Raji (cell line): Measurements from ENCODE around the gene CTIF.

Experiments used
- POLR2A ChIP-seq: IDR thresholded peaks from 2 replicates; pipeline ENCODE4 v1.6.1; 2011; ENCODE audit warnings: low read depth, low read length, control low read depth; ENCODE audit not compliant: insufficient read depth

The CTIF gene

DNA sequence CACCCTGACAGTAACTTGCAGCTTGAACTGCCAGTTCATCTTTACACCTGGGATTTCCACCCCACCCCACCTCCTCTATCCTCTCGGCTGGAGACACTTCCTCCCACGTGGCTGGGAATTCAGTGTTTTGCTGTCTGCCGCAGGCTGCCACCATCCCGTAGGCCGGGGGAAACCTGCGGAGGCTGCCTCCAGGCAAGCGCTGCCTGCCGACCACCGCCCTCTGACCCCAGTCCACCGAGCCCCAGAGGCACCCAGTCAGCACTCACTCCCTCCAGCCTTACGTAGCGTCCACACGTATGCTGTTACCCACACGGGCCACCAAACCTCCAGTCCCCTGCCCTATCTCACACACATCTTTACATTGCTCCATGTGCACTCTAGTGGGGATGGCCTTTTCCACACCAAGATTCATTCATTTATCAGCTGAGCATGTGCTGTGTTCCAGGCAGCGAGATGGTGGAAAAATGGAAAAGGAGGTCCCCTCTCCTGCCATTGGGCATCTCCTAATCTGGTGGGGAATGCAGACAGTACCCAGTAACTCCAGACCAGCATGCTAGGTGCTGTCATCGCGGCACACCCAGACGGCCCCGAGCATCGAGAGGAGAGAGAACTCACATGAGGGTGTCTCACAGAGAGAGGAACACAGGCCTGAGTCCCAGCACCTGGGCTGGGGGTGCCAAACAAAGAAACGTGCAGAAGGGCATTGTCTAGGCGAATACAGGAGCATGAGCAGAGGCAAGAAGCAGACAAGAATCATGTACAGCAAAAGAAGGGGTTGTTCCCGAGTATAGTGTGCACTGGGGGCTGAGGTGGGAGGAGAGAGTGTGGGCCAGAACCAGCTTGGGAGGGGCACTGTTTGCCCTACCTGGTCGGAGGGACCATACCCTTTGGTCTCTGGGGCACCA is 245.0 kb downstream of the CTIF start:
- TF ChIP-seq POLR2A, result no peak

DNA sequence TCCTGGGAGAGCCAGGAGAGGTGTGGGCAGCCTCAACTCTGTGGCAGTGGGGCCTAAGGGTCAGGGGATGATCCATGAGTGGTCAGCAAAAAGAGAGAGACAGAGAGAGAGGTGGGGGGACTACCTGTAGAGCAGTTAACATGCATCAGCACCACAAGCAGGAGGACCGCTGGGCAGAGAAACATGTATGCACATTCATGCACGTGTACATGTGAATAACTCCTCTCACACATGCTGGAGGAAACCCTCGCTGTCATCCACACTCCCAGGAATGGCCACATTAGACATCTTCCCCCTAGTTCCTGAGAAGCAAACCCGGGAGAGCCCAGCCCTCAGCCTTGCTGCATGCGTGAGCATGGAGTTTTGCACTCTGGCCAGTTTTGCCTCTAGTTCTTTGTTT is 245.8 kb downstream of the CTIF start:
- TF ChIP-seq POLR2A, result no peak

DNA sequence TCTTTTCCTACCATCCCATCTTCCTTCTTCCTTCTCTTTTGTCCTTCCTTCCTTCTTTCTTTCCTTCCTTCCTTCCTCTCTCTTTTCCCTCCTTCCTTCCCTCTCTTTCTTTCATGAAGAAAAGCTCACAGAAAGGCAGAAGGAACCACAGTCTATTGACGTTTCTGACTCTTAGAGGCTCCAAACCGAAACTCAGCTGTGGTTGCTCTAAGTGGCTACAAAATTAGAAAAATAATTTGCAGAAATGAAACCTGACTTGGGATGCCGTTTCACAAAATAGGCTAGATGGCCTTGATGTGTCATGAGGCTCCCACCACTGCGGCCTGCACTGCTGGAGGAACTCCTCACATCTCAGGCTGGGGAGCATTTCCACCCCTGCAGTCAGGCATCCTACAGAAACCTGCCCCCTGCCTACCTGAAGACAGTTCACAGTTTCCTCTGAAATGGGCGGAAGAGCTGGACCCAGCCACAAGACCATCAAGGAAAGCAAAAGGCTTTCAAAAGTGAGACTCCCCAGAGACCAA is 246.3 kb downstream of the CTIF start:
- no peak for TF ChIP-seq POLR2A

DNA sequence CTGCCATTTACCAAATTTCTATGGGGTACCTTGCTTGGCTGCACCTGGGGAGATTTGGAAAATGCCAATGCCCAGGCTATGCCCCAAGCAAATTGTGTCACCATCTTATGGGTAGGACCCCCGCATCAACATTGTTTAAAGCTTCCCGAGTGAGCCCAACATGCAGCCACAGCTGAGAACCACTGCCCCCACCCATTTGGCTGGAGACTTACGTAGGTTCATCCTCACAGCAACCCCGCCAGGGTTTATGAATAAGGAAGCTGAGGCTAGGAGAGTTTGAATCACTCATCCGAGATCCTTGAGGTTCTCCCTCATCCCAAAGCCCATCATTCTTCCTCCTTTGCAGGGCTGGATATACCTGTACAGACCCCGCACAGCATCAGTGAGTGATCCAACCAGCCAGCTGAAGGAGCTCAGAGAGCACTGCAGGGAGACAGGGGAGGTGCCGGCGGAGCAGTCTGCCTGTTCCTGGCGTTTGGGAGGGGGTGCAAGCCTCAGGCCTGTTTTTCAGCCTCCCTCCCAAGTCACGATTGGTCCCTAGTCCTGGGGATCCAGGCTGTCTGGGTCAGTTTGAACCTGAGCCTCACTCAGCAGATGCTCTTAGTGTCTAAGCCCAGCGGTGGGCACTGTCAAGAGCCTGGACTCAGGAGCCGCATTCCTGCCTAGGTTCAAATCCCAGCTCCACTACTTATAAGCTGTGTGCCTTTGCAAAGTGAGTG is 247.1 kb downstream of the CTIF start:
- no peak for TF ChIP-seq POLR2A

DNA sequence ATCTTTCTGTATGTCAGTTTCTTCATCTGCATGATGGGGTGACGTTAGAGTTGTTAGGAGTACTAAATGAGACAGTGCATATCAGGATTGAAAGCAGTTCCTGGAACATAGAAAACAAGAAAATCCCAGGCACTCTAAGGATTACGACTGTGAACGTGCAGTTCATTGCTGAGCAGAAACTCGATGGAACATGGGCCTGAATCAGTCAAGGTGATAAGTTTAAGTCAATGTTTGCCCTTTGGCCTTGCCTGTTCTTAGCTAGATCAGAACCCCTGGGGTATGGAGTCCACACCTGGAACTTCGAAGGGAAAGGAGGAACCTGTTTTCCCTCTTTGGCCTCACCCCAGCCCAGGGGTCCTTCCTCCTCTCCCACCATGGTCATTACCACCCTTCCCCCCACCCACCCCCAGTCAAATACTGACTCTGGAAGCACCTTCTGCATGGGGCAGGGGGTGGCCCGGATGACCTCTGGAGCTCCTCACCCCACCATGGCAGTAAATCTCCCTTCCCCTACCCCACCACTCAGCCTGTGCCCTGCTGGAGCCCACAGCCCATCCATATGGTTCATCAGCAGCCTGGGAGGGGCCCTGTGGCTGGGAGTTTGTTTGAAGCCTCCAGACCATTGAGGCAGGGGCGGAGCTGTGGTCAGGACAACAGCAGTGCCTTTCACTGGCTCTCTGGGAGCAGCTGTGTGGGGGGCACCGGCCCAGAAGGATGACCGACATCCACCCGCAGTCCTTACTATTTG is 247.8 kb downstream of the CTIF start:
- no peak for TF ChIP-seq POLR2A

DNA sequence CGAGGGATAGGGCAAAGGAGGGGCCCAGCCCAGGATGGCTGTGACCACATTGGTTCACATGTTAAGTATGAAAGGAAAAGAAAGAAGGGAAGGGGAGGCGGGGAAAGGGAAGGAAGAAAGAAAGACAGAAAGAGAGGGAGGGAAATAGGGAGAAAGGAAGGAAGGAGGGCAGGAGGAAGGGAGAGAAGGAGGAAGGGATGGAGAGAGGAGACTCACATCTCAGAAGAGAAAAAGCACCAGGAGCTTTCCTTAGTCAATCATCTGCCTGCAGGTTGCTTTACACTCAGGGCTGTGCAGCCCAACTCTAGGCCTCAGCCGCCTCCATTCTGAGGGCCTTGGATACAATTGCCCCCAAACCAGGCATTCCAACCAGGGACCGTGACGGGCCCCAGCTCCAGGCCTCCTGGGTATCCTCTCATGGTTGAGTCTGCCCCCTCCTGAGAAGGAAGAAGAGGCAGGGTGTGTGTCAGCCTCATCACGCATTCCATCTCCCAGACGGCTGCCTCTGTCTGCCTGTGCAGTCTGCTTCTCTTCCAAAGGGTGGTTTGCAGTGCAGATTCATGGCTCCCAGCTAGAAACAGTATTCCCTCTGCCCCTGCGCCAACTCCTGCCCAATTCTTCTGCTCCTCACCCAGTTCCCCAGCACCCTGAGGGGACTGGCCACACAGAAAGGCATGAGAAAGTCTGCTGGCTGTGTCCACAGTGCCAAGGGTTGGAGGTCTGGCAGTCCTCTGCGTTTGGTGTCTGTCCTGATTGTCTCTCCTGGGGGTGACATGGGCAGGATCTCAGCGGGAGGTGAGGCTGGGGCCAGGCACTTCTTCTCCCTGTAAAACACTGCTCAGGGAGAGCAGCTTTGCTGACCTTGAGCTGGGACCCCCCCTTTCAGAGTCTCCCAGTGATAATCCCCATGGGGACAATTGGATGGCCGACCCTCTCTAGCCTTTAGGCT is 248.6 kb downstream of the CTIF start:
- TF ChIP-seq POLR2A, result no peak

DNA sequence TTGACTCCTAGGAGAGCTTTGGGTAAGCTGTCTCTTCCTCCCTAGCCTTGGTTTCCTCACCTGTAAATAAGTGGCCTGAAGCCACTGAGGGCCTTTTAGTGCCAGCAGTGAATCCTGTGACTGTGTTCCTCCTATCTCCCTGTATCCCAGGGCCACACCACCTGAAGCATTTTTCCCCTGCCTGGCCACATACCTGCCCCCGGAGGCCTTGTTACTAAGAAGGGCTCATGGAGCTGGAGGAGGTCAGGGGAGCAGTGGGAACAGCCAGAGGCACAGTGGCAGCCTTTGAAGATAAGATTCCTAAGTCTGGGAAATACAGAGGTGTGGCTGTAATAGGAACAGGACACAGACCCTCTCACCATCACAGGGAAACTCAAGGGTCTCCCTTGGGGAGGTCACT is 249.5 kb downstream of the CTIF start:
- TF ChIP-seq POLR2A, result no peak

DNA sequence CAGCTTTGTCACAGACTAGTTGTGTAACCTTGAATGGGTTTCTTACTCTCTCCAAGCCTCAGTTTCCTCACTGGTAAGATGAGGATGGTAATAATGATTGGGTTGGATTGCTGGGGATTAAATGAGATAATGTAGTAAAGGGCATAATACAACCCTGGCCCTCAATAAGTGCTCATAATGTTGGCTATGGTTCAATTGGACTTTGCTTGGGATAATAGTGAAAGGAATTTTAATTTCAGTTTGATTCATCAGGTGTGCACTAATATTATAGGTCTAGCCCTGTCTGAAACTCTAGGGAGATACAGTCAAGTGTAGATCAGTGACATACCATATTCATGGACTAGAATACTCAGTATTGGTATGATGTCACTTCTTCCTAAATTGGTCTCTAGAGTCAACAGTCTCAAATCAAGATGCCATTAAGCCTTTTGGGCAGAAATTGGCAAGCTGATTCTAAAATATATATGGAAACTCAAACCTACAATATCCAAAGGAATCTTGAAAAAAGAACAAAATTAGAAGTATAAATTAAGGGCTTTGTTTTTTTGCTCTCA is 250.5 kb downstream of the CTIF start:
- TF ChIP-seq POLR2A, result no peak

DNA sequence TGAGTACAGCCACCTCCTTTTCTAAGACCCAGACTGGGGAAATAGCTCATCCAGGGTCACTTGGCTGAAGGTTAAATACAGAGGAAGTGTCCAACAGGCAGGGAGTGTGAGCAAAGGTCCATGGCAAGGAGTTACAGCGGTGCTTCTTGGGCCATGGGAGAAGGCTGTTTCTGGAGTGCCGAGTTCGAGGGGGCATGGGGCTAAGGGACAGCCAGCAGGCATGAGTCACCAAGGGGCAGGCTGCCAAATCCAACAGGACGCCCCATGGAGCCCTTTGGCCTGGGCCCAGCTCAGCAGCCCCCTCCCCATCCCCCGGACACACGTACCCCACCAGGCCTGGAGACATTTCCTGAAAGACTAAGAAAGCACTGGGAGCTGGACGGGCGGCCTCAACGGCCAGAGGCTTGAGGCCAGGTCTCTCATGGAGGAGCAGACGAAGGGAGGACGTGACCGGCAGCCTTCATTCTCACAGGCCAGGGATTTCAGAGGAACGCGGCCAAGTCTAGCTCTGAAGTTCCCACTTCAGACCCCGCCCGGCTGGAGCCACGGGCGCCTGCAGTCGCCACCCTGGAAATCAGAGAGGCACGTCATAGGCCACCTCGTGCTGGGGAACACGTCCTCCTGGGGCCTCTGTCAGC is 251.5 kb downstream of the CTIF start:
- TF ChIP-seq POLR2A, result no peak

DNA sequence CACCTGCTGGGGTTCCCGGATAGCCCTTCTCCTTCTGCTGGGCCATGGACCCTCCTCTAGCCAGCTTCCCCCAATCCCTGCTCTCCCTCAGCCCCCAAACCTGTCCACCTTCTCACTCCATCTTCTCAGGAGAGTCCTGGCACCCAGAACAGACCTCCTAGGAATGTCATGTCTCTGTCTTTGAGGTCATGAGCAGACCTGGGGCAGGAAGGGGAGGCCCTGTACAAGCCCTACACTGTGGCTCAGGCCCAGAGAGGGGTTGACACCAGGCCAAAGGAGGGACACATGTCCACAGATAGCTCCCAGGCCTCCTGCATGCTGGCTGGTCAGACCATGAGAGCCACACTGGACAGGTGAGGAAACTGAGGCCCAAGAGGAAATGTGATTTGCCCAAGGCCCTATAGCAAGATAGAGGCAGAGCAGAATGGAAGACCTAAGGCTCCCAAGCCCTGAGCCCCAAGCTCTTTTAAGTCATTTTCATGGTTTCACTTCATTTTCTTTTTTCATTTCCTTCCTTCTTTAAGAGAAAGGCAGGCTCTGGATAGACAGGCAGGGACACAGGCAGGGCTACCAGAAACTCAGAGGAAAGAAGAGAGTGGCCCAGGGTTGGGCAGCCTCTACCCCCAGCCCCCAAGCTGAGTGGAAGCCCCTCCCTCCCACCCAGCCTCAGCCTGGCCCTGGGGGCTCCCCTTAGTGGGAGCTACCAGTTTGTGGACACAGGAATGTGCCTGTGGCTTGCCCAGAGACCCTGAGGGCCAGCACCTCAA is 252.2 kb downstream of the CTIF start:
- no peak for TF ChIP-seq POLR2A

DNA sequence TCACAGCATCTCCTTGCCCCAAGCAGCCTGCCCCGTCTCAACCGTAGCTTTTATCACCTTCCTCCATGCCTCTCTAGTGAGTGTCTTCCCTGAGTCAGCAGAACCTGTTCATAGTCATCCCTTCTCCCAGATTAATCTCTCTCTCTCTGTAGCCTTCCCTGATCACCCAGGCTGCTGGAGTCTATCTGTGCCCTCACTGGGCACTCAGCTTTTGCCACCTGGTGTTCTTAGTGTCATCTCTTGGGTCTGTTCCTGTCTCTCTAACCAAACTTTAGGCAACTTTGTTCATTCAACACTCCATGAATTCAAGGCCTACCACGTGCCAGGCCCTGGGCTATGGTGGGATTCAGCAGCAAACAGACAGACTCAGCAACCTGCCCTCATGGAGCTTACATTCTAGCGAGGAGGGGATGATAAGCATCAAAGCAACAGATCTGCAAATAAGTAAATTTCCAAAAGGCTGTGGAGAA is 252.8 kb downstream of the CTIF start:
- TF ChIP-seq POLR2A, result no peak

DNA sequence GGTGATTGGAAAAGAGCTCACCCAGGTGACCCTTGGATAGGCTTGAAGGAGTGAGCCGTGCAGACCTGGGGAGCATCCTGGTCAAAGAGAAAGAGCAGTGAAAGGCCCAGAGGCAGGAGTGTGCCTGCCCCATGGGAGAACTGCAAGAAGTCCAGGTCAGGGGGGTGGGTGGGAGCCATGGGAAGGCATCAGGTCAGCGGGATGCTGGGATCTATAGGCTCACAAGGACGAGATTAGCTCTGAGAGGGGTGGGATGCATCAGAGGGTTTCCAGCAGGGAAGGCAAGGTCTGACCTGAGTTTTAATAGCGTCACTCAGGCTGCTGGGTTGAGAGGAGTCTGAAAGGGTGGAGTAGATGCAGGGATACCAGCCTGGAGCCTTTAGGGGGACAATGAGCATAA is 253.3 kb downstream of the CTIF start:
- TF ChIP-seq POLR2A, result no peak
